HG02981 (cell line): Measurements from ENCODE around the gene PPP1R2.
"Not testable (repeated sequence)": the region's sequence is repeated elsewhere in the genome, so short reads cannot be mapped to it uniquely, and the experiment has no call there.

Source experiments
- ATAC-seq: cut with Tn5 transposase; IDR thresholded peaks from one replicate; pipeline ENCODE4 v1.9.1; 2021; ENCODE audit warnings: mild to moderate bottlenecking, moderate library complexity; ENCODE audit not compliant: unreplicated experiment

The PPP1R2 gene

GRCh38 chr3:195540027-195540426 lies 3.1 kb downstream of the PPP1R2 start:
- ATAC-seq, result no peak

GRCh38 chr3:195539479-195539878 lies 3.6 kb downstream of the PPP1R2 start:
- ATAC-seq, result no peak

GRCh38 chr3:195537995-195538394 lies 5.1 kb downstream of the PPP1R2 start:
- ATAC-seq, result peak; percentile 50

- ATAC-seq, result no peak
Measured at GRCh38 chr3:195535293-195535692, 7.8 kb downstream of the PPP1R2 start.

GRCh38 chr3:195532834-195533233 lies 10.3 kb downstream of the PPP1R2 start:
- no peak for ATAC-seq

- no peak for ATAC-seq
Measured at GRCh38 chr3:195532345-195532744, 10.8 kb downstream of the PPP1R2 start.

- ATAC-seq, result no peak
Measured at GRCh38 chr3:195531683-195532082, 11.4 kb downstream of the PPP1R2 start.

- no peak for ATAC-seq
Measured at GRCh38 chr3:195526492-195526891, 16.6 kb downstream of the PPP1R2 start.

- no peak for ATAC-seq
Measured at GRCh38 chr3:195524171-195524896, 18.8 kb downstream of the PPP1R2 start.

GRCh38 chr3:195522254-195523023 lies 20.7 kb downstream of the PPP1R2 start:
- ATAC-seq, result no peak

GRCh38 chr3:195517030-195517429 lies 26.1 kb downstream of the PPP1R2 start:
- no peak for ATAC-seq

GRCh38 chr3:195514610-195515235 lies 28.4 kb downstream of the PPP1R2 start:
- ATAC-seq, result not testable (repeated sequence)

GRCh38 chr3:195512798-195513345 lies 30.3 kb downstream of the PPP1R2 start:
- no peak for ATAC-seq

- no peak for ATAC-seq
Measured at GRCh38 chr3:195511136-195511535, 32.0 kb downstream of the PPP1R2 start.

GRCh38 chr3:195508185-195508584 lies 34.9 kb downstream of the PPP1R2 start:
- ATAC-seq, result no peak

GRCh38 chr3:195475614-195476013 lies 67.5 kb downstream of the PPP1R2 start:
- no peak for ATAC-seq

GRCh38 chr3:195475116-195475515 lies 68.0 kb downstream of the PPP1R2 start:
- ATAC-seq, result not testable (repeated sequence)

- no peak for ATAC-seq
Measured at GRCh38 chr3:195468841-195469240, 74.3 kb downstream of the PPP1R2 start.

- ATAC-seq, result no peak
Measured at GRCh38 chr3:195468391-195468776, 74.7 kb downstream of the PPP1R2 start.

GRCh38 chr3:195467641-195468390 lies 75.3 kb downstream of the PPP1R2 start:
- no peak for ATAC-seq

- ATAC-seq, result no peak
Measured at GRCh38 chr3:195466251-195466650, 76.9 kb downstream of the PPP1R2 start.
